ENCODE data around the gene FABP7. TPM values are rescaled to one million over a fixed set of nuclear protein-coding genes. Genes with fewer than 3 reads are reported as not detected.

FABP7 gene
- total RNA-seq, 1 donor = not detected

Small RNA genes lying within 50 kb of the gene (small RNA-seq; reads per million reads assigned to genes)
- not detected for gene RN7SL564P

Other genes starting within 250 kb of the FABP7 start
- 0.57 and 3.1 TPM in 2 replicates for gene PKIB, start 169.3 kb upstream of the FABP7 start, total RNA-seq (ENCODE audit: low replicate concordance)
- 18.6 and 19.6 TPM in 2 replicates for gene SMPDL3A, start 9.5 kb downstream of the FABP7 start, total RNA-seq (ENCODE audit: low replicate concordance)
- not detected in 2 replicates for gene CLVS2, start 216.5 kb downstream of the FABP7 start, total RNA-seq (ENCODE audit: low replicate concordance)